Erythroblast (primary cell): Measurements from ENCODE around the gene VEGFA.

Experiments
- DNase-seq, 2 experiments: peaks; one replicate each; lab custom pipeline; 2025; lab: John Stamatoyannopoulos, UW
- GATA1 ChIP-seq: IDR thresholded peaks from 2 replicates; pipeline ENCODE4 v1.6.1; 2011; ENCODE audit warnings: low read depth, mild to moderate bottlenecking, control low read depth, low read length, moderate library complexity
- POLR2A ChIP-seq: IDR thresholded peaks from 2 replicates; pipeline ENCODE4 v1.6.1; 2011; ENCODE audit warnings: mild to moderate bottlenecking, low read length

The VEGFA gene

GRCh38 chr6:43768983-43769525, 957 bp upstream of the VEGFA start:
- TF ChIP-seq GATA1 (no peak), POLR2A (no peak)
- no peak for DNase-seq

DNA sequence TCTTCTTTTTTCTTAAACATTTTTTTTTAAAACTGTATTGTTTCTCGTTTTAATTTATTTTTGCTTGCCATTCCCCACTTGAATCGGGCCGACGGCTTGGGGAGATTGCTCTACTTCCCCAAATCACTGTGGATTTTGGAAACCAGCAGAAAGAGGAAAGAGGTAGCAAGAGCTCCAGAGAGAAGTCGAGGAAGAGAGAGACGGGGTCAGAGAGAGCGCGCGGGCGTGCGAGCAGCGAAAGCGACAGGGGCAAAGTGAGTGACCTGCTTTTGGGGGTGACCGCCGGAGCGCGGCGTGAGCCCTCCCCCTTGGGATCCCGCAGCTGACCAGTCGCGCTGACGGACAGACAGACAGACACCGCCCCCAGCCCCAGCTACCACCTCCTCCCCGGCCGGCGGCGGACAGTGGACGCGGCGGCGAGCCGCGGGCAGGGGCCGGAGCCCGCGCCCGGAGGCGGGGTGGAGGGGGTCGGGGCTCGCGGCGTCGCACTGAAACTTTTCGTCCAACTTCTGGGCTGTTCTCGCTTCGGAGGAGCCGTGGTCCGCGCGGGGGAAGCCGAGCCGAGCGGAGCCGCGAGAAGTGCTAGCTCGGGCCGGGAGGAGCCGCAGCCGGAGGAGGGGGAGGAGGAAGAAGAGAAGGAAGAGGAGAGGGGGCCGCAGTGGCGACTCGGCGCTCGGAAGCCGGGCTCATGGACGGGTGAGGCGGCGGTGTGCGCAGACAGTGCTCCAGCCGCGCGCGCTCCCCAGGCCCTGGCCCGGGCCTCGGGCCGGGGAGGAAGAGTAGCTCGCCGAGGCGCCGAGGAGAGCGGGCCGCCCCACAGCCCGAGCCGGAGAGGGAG, 580 bp downstream of the VEGFA start:
- peak; percentile 78 to 82 for DNase-seq

DNA sequence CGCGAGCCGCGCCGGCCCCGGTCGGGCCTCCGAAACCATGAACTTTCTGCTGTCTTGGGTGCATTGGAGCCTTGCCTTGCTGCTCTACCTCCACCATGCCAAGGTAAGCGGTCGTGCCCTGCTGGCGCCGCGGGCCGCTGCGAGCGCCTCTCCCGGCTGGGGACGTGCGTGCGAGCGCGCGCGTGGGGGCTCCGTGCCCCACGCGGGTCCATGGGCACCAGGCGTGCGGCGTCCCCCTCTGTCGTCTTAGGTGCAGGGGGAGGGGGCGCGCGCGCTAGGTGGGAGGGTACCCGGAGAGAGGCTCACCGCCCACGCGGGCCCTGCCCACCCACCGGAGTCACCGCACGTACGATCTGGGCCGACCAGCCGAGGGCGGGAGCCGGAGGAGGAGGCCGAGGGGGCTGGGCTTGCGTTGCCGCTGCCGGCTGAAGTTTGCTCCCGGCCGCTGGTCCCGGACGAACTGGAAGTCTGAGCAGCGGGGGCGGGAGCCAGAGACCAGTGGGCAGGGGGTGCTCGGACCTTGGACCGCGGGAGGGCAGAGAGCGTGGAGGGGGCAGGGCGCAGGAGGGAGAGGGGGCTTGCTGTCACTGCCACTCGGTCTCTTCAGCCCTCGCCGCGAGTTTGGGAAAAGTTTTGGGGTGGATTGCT, 1.3 kb downstream of the VEGFA start:
- TF ChIP-seq GATA1 = no peak
- TF ChIP-seq POLR2A = peak; percentile 26
- DNase-seq = peak; percentile 77 to 83

More for the DNA sequence above, 580 bp downstream of the VEGFA start:
- TF ChIP-seq POLR2A (peak; percentile 70), GATA1 (no peak)

- TF ChIP-seq POLR2A = no peak
- TF ChIP-seq GATA1 = no peak
- DNase-seq = peak; percentile 80 to 90
Observed at GRCh38 chr6:43771858-43772680, 2.1 kb downstream of the VEGFA start.

GRCh38 chr6:43772681-43773049, 2.7 kb downstream of the VEGFA start:
- peak; percentile 58 to 64 for DNase-seq
- TF ChIP-seq GATA1 = no peak
- TF ChIP-seq POLR2A = no peak

DNA sequence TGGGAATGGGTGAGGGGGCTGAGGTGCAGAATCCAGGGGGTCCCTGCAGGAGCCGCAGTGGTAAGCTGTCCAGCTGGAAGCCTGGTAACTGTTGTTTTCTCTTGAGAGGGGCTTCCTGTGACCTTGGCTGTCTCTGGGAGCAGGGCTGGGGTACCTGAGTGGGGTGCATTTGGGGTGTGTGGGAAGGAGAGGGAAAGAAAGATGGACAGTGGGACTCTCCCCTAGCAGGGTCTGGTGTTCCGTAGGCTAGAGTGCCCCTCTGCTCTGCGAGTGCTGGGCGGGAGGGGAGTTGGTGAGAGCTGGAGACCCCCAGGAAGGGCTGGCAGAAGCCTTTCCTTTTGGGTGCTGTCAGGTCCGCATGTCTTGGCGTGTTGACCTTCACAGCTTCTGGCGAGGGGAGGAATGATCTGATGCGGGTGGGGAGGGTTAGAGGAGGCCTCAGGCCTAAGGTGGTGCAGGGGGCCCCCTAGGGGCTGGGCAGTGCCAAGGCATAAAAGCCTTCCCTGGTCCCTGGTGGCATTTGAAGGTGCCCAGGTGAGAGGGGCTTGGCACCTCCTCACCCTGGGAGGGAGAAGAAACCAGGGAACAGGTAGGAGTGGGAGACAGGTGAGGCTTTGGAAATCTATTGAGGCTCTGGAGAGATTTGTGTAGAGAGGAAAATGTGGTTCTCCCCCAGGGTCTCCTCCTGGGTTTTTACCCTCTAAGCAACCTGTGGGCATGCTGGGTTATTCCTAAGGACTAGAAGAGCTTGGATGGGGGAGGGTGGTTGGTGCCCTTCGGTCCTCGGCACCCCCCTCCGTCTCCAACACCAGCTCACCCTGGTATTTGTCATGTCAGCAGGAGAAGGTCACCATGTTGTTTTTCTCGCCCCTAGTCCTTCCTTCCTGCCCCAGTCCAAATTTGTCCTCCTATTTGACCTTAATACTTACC, 3.3 kb downstream of the VEGFA start:
- TF ChIP-seq POLR2A (peak; percentile 77), GATA1 (no peak)
- peak; percentile 84 to 88 for DNase-seq

DNA sequence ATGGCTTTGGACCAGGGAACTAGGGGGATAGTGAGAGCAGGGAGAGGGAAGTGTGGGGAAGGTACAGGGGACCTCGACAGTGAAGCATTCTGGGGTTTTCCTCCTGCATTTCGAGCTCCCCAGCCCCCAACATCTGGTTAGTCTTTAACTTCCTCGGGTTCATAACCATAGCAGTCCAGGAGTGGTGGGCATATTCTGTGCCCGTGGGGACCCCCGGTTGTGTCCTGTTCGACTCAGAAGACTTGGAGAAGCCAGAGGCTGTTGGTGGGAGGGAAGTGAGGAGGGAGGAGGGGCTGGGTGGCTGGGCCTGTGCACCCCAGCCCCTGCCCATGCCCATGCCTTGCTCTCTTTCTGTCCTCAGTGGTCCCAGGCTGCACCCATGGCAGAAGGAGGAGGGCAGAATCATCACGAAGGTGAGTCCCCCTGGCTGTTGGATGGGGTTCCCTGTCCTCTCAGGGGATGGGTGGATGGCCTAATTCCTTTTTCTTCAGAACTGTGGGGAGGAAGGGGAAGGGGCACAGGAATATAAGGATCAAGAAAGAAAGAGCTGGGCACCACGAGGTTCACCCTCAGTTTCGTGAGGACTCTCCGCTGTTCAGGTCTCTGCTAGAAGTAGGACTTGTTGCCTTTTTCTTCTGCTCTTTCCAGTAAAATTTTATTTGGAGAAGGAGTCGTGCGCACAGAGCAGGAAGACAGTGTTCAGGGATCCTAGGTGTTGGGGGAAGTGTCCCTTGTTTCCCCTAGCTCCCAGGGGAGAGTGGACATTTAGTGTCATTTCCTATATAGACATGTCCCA, 4.2 kb downstream of the VEGFA start:
- no peak for DNase-seq
- TF ChIP-seq GATA1 (no peak), POLR2A (no peak)

GRCh38 chr6:43774776-43775534, 4.9 kb downstream of the VEGFA start:
- TF ChIP-seq GATA1 (no peak), POLR2A (peak; percentile 50)
- peak; percentile 77 to 85 for DNase-seq

GRCh38 chr6:43775535-43775885, 5.5 kb downstream of the VEGFA start:
- no peak for DNase-seq
- TF ChIP-seq POLR2A = no peak
- TF ChIP-seq GATA1 = no peak

DNA sequence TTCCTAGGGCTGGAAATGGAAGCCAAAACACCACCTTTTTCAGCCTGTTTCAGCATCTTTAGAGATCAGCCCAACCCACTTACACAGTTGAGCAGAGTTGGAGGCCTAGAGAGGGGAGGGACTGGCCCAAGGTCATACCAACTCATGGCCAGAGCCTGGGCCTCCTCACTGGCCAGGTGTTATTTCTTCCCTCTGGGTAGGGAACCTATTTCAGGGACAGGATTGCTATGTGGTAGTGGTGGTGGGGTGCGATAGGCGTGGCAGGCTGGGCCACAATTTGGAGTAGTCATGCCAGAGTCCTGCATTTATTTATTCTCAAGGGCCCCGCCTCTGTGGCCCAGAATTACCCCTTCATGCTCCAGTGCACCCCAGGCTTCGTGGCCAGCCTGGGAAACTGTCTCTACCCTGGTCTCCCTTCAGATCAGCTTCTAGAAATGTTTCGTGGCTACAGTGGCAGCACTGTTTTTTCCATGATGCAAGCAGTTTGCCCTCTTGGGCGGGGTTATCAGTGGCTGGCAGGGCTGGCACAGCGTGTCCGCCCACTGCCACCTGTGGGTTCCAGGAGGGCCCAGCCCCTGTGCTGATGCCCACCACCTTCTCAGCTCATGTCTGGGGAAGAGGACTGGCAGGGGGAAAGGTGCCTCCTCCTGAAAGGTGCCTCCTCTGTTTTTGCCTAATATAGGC, 6.2 kb downstream of the VEGFA start:
- DNase-seq = no peak
- TF ChIP-seq POLR2A = peak; percentile 63
- TF ChIP-seq GATA1 = no peak
